ENCODE measurements around the gene TNFAIP2.
"Not testable (repeated sequence)": the region's sequence is repeated elsewhere in the genome, so short reads cannot be mapped to it uniquely, and the experiment has no call there.

TNFAIP2 gene

DNA sequence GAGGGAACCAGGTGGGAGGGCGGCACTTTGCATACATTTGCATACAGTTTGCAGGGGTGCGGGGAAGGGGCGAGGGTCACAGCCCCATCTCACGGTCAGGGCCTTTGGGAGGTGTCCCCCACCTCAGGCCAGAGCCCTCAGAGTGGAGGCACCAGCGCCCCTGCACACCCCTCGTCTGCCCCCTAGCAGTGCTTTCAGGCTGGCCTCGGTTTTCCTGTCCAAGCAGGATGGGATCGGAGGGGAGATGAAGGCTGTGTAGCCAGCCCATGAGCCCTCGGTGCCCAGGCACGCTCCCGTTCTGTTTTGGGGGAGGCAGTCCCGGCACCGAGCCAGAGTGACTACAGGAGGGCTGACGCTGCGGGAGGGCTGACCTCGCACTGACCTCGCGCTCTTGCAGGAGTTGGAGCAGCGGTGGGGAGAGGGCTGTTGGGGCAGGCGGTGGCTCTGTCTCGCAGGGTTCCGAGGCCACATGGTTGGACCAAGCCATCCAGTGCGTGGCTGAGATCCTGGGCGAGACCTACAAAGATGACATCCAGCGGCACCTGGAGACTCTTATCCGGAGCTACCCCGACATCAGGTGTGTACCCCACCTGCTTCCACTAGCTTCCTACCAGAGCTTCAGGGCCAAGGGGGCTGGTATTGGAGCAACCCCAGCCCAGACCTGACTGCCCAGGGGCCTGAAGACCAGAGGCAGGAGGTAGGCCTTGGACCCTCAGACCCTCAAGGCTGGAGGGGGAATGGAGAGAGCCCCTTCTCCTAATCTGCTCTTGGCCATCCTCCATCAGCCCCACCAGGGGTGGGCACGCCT is 15.1 kb upstream of the TNFAIP2 start:
- no peak for DNase-seq

DNA sequence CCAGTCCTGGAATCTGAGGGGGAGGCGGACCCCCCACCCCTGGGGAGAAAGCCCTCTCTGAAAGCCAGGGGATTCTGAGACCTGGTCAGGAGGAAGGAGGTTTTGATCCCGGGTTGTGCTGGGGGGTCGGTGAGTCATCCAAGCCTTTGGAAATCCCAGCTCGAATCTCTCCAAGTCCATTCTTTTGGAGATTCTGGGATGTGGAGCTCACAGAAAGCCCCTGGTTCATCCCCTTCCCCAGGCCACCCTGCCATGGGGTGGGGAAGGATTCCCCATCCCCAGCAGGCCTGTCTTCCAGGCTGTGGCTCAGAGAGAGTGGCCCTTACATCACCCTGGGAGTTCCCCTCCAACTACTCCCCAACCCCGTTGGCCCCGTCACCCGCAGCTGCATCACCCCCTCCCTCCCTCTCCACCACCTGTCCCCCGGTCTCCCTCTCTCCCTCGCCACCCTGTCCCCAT is 14.5 kb upstream of the TNFAIP2 start:
- DNase-seq: no peak

DNA sequence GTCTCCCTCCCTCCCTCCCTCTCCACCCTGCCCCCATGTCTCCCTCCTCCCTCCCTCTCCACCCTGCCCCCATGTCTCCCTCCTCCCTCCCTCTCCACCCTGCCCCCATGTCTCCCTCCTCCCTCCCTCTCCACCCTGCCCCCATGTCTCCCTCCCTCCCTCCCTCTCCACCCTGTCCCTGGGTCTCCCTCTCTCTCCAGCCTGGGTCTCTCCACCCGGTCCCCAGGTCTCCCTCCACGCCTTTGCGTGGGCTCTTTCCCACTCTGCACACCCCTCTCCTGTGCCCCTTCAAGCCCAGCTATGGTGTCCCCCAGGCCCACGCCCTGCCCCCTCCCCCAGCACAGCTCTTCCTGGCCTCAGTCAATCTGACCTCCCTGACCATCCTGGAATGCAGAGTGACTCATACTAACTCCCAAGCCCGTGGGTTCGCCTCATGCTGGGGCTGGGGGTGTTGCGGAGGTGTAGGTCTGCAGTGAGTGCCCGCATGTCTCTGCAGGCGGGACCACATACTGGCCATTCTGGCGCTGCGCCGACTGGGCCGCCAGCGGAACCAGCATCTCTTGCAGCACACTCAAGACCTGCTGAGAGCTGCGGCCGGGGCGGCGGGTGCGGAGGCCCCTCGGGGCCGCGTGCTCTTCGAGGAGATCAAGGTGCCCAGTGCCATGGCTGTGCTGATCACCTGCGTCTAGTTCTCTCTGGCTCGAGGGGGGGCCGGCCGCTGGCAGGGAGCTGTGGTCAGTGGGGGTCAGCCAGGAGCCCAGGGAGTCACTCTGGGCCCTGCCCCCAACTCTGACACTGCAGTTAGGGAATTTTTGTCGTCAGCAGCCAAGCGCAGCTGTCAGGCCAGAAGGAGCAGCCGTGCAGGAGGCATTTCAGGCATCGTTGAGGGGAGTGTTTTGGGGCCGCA is 13.5 kb upstream of the TNFAIP2 start:
- no peak for DNase-seq

DNA sequence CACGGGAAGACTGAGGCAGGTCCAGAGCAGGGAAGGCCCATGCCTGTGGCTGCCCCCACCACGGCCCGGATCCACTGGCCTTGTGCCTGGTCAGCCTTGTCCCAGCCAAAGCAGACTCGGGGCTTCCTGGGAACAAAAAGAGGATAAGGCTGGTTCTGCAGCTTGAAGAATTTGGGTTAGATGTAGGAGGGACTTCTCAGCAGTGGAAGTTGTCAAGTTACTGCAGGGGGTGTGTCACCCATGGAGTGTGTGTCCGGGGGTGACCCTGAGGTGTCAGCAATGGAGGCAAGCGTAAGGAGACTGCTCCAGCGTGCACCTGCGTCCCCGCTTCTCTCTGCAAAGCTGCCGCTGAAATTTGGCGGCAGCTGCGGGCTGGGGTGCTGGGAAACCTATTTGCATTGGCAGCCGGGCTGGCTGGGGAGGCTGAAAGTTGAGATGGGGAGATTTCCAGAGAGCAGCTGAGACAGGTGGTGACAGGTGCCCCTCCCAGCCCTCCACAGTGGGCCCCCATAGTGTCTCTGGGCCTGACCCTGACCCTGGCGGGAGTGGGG is 12.5 kb upstream of the TNFAIP2 start:
- peak; percentile 62 for DNase-seq

DNA sequence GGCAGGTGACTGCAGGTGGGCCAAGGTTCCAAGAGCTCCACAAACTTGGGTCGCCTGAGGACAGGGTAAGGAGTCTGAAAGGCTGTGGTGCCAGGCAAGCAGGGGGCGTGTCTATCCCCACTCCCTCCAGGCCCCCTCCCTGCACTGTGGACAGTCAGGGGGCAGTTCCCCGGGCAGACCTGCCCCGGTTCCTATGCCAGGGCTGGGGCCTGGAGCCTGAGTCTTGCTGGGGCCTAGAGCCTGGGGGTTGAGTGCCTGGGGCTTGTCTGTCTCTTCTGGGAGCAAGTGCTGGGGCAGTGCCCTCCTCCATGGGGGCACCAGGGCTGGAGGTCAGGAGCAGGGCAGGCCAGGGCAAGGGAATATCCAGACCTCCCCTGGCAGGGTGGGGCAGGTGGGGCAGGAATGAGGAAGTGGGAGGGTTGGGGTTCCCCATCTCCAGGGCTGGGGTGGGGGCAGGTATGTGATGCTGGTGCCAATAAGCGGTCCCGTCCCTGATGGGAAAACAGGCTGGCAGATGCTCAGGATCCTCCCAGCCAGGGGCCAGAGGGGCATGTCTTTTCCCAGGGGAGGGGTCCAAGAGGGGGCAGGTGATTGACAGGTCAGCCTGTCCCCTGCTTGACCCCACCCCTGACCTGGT is 11.9 kb upstream of the TNFAIP2 start:
- DNase-seq: peak; percentile 62

DNA sequence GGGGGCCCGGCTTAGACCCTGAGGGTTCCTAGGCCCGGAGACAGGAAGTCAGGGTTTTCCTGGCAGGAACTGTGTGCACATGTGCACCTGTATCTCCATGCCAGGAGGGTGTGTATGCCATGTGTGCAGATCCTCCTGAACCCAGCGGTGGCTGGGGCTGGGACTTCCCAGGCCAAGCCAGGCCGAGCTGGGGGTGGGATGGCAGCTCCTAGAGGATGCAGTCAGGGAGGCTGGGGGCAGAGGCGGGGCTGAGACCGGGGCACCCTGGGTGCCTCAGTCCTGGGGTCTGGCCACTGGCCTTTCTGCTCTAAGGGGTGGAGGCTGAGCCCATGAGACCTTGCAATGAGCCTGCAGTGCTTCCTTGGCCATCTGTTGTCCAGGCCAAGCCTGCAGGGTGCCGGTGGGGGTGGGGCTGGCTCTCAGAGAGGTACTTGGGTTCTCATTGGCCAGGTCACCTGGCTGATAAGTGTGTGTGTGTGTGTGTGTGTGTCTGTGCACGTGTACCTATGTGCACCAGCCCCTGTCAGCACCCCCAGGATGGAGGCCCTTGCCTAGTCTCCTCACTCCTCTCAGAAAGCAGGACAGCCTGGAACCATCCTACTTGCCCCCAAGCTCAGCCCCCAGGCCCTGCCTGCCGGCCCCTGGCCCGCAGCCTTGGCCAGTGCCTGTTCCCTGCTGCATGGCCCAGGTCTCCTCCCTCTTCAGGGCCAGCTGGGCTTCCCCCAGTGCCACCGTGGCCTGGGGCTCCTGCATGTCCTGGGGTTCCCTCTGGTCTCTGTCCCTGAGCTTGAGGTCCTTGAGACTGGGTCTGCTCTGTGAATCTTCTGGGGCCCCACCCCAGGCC is 10.6 kb upstream of the TNFAIP2 start:
- no peak for DNase-seq

DNA sequence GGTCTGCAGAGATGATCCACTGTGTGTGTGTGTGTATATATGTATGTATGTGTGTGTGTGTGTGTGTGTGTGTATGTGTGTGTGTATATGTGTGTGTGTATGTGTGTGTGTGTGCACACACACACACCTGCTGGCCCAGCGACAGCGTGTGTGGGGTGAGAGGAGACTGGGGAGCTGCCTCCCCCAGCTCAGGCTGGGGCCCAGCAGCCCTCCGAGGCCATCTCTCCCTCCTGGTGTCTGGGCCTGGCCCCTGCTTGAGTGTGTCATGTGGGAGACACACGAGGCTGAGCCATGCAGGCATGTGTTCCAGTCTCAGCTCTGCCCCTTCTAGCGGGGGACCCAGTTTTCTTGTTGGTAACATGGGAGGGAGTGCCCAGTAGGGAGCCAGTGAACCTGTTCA is 10.0 kb upstream of the TNFAIP2 start:
- no peak for DNase-seq

DNA sequence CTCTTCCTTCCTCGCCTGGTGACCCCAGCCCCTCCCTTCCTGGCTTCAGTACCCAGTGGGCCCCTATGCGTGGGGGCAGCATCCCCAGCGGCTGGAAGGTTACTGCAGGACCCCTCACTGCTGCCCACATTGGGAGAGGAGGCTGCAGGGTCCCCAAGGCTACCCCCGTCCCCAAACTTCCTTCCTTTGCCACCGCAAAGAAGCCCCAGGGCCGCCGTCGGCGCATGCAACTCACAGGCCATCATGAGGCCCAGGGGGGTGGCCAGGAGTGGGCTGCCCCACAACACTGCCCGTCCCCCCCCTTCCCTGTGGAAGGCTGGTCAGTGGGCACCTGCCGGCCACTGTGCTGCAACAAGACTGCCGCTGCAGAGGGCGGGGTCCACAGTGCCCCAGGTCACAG is 9.5 kb upstream of the TNFAIP2 start:
- no peak for DNase-seq

DNA sequence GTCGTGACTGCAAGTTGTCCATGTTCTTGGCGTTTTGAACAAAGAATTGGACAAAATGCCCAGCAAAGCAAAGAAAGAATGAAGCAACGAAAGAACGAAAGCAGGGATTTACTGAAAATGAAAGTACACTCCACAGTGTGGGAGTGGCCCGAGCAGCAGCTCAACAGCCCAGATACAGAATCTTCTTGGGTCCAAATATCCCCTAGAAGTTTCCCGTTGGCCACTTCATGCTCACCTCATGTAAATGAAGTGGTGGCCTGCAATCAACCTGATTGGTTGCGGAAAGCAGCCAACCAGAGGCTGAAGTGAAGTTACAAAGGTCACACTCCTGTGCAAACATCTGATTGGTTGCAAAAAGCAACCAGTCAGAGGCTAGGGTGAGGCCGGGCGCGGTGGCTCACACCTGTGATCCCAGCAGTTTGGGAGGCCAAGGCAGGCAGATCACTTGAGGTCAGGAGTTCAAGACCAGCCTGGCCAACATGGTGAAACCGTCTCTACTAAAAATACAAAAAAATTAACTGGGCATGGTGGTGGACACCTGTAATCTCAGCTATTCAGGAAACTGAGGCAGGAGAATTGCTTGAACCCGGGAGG is 8.1 kb upstream of the TNFAIP2 start:
- DNase-seq: not testable (repeated sequence)

DNA sequence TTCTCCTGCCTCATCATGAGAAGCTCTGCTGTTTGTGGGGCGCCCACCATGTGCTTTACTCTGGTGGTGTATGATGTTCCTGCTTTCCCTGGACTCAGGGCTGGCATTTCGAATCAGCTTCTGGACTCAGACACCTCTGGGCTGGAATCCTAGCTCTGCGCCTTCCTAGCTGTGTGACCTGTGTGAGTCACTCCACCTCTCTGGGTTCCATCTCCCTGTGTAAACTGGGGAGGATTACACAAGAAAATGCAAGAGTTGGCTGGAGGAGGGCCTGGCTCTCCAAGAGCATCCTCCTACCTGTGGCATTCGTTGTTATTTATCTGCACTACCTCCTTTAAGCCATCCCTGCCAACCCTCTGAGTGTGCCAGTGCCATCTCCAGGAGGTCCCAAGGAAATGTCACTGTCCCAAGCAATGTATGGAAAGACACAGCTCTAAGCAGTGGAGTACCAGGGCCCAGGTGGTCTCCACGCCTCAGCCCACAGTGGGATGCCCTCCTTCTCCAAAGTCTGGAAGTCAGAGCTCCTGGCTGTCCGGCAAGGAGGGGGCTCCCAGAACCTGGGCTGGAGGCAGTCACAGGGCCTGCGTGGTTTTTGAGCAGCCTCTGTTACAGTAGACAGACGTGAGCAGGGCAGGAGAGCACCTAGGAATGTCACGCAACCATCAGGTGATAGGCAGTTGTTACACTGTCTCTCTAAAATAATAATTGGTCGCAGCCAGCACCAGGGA is 7.3 kb upstream of the TNFAIP2 start:
- DNase-seq: no peak

DNA sequence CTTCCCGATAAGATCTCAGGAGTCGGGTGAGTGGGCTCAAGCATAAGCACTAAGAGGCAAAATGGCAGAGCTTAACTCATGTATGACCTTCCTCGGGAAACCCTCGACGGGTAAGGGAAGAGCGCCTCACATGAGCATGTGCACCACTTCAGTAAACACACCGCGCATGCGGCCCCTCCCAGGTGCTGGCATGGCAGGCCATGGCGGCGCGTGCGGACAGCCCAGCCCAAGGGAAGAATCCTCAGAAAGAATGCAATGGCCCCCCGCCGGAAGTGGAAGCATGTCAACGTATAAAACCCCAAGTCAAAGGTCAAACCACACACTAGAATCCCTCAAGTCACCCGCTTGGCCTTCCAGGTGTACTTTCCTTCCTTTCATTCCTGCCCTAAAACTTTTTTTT is 6.6 kb upstream of the TNFAIP2 start:
- no peak for DNase-seq

DNA sequence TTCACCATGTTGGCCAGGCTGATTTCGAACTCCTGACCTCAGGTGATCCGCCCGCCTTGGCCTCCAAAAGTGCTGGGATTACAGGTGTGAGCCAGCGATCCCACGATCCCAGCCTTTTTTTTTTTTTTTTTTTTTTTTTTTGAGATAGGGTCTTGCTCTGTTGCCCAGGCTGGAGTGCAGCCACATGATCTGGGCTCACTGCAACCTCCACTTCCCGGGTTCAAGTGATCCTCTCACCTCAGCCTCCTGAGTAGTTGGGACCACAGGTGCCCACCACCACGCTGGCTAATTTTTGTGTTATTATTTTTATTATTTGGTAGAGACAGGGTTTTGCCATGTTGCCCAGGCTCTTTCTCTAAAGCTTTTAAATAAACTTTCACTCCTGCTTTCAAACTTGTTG is 5.8 kb upstream of the TNFAIP2 start:
- not testable (repeated sequence) for DNase-seq

DNA sequence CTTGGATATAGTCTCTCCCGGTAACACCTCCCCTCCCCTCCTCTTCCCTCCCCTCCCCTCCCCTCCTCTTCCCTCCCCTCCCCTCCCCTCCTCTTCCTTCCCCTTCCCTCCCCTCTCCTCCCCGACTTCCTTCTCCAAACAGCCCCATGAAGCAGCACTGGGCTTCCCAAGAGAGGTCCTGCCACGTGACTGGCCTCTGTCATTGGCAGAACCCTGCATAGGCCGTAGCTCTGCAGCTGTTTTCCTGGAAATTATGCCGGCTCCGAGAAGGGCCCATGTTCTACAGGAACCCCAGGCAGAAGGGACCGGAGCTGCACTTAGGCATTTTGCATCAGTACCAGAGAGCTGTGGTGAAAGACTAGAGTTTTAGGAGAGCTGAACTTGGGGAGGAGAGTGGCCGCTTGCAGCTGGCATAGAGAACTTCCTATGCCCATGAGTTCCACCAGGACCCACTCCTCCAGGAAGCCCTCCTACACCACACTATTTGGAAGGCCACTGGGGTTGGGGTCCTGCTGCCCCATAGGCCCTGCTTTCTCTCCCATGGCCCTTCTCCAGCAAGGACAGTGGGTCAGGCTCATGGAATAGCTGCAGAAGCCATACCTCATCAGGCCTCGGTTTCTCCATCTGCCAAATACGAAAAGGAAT is 5.1 kb upstream of the TNFAIP2 start:
- no peak for DNase-seq

DNA sequence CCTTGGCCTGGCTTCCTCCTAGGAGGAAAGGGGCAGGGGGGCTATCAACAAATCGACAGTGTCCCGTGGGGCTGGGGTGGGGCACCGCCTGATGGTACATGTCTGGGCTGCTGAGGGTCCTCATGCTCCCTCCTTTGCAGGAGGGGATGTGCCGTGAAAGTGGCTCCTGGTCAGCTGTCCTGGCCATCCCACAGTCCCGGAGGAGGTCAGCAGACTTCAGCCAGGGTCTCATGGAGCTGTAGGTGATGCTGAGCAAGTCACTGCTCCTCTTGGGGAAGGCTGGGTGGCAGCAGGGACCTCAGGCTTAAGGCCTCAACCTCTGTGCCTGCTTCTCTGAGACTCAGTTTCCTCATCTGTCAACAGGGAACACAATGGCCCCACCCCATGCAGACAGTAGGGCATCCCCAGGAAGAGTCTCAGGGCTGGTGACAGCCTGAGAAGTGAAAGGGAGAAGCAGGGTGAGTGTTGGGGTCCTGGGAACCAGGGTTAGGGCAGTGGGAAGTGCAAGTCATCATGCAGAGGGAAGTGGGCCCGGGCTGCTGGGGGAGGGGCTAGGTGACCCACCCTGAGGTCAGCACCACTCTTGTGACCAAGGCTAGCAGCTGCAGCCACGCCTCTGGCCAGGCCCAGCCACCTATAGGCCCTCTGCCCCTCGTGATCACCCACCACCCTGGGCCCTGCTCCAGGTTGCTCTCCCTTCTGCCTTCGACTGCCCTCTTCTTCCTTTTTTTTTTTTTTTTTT is 4.4 kb upstream of the TNFAIP2 start:
- no peak for DNase-seq

DNA sequence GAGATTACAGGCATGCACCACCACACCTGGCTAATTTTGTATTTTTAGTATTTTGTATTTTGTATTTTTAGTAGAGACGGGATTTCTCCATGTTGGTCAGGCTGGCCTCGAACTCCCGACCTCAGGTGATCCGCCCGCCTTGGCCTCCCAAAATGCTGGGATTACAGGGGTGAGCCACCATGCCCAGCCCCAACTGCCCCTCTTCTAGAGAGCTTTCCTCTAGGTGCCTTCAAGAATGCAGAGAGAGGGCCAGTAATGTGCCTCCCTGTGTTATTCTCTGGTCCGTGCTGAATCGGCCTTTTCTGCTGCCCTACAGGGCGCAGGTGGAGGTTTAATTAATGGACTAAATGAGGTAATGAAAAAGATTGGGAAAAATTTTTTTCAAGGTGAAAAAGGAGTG is 3.7 kb upstream of the TNFAIP2 start:
- not testable (repeated sequence) for DNase-seq

DNA sequence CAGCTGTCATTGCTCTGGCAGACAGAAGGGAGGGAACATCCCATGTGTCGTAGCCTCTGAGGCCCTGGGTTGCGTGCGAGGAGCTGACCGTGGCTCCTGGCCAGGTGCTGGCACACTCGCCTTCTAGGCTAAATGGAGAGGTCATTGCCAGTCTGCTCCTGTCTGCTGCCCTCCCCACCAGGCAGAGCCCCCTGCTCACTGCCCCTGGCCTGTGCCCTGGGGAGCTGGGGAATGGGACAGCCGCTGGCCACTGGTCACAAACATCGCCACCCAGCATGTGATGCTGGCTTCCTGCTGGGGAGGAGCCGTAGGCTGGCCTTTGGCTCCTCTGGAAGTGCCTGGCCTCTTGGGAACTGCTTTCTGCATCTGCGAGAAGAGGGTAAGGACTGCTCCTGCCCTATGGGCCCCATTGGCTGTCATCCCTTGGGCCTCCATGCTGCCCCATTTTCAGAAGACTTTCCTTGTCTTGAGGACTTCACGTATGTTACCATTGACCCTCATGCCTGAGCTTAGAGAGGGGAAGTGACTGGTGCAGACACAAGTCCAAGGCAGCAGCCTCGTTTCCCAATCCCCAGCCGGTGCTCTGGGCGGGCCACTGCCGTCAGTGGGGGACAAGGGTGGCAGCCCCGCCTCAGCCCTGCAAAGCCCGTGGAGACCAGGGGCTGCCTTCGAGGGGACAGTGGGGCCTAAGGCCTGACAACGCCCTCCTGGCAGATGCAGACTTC is 2.0 kb upstream of the TNFAIP2 start:
- DNase-seq: no peak

DNA sequence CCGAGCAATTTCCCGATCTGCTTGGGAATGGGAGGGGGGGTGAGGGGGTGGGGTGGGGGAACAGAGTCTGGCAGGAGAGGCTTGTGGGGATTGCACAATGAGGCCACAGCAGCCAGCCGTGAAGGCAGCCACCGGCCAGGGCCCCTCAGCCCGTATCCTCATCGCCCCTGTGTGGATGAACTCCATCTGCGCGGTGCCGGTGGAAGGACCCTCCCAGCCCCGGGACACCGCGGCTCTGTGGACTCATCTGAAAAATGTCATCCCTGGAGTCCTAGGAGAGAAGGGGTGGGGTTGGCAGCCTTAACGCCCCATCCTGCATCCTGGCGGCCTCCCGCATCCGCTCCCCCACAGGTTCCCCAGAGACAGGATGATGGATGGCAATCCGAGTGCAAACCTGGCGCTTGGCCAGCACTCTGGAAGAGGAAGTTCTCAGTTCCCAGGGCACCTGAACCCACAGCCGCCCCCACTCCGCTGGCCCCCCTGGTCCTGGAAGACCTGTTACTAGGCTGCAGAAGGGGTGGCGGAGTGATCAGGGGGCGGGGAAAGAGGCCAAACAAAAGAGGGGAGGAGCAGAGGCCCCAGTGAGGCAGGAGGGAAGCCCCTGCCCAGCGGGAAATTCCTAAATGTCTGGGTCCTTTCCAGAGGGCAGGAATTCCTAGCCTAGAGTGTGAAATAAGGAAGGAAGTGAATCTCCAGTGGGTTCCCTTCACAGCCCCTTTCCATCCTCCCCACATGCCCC is 1.2 kb upstream of the TNFAIP2 start:
- DNase-seq: peak; percentile 78

DNA sequence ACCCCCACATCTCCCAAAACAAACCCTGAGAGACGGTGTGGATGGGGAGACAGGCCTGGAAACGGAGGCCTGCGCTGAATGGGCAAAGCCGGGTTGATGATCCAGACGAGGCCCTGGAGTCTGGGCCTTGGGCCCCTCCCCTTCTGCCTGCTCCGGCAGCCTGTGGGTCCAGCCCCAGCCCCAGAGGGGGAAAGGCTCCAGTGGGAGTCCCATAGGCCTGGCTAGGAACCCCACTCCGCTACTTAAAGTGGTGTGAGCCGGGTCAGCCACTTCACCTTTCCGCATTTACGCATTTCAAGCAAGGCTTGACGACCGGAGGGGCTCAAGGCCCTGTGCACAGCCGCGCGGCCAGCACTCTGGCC is 695 bp upstream of the TNFAIP2 start:
- DNase-seq: no peak
